B cell (primary cell): ENCODE results near the gene KLF3. TPM values are rescaled to one million over a fixed set of nuclear protein-coding genes. Genes with fewer than 3 reads are reported as not detected.

ENCODE experiments used
- ATAC-seq: fragments of 200-7000 bp; cut with Tn5 transposase; one replicate; pipeline ENCODE4 v1.10.0; 2021; ENCODE audit warnings: low read depth, mild to moderate bottlenecking, moderate number of reproducible peaks, moderate library complexity
- CTCF ChIA-PET: fragments of 350-600 bp; sonication (Branson Sonifier 250); formaldehyde crosslinking; loops from one replicate; lab custom pipeline; 2021; ENCODE audit warnings: antibody characterized with exemption, inconsistent platforms; lab: Charles Lee
- POLR2A ChIA-PET: fragments of 350-600 bp; sonication (Branson Sonifier 250); formaldehyde crosslinking; loops from one replicate; lab custom pipeline; 2021; ENCODE audit warnings: antibody characterized with exemption; lab: Charles Lee
- DNase-seq: peaks from one replicate; pipeline ENCODE4 v3.0.0; 2013
- H2AFZ ChIP-seq: 2 replicates; pipeline ENCODE4 v1.6.1; 2012; ENCODE audit warnings: mild to moderate bottlenecking, low read depth, low read length; ENCODE audit not compliant: insufficient read depth, poor library complexity, severe bottlenecking
- H3K27ac ChIP-seq, 2 donors: 1 replicate in 1 of 2; 2 replicates in 1 of 2; pipeline ENCODE4 v1.5.1; 2012 to 2013; ENCODE audit warnings: low read length in 2 of 2, mild to moderate bottlenecking in 2 of 2, moderate library complexity in 1 of 2
- H3K27me3 ChIP-seq, 4 experiments: fragments of 200-600 bp in 1 of 4; sonication (generic) in 1 of 4; replicated peaks in 1 of 4; 1 replicate in 2 of 4; 2 replicates in 2 of 4; pipeline versions ENCODE4 v1.6.1 to v1.7.0; 2013 to 2016; ENCODE audit warnings: low read length in 3 of 4, mild to moderate bottlenecking in 2 of 4, mixed read lengths in 1 of 4, moderate library complexity in 1 of 4; ENCODE audit not compliant: insufficient read depth in 4 of 4, control insufficient read depth in 3 of 4; ENCODE audit errors: control extremely low read depth in 1 of 4
- H3K36me3 ChIP-seq, 2 experiments: replicated peaks in 1 of 2; 1 replicate in 1 of 2; 2 replicates in 1 of 2; pipeline versions ENCODE4 v1.6.1 to v1.7.1; 2013; ENCODE audit warnings: low read length in 1 of 2; ENCODE audit not compliant: insufficient read depth in 2 of 2, control insufficient read depth in 1 of 2; ENCODE audit errors: control extremely low read depth in 1 of 2, extremely low read depth in 1 of 2
- H3K4me1 ChIP-seq, 2 donors: fragments of 200-600 bp in 1 of 2; sonication (generic) in 1 of 2; 1 replicate in 1 of 2; 2 replicates in 1 of 2; pipeline versions ENCODE4 v1.5.1 to v1.6.1; 2013 to 2017; ENCODE audit warnings: low read length in 2 of 2; ENCODE audit not compliant: control insufficient read depth in 2 of 2, insufficient read depth in 2 of 2
- H3K4me2 ChIP-seq: replicated peaks from 2 replicates; pipeline ENCODE3; 2012; ENCODE audit warnings: mild to moderate bottlenecking, low read depth, low read length; ENCODE audit not compliant: poor library complexity, severe bottlenecking
- H3K4me3 ChIP-seq, 5 experiments: fragments of 200-600 bp in 1 of 5; sonication (generic) in 1 of 5; 1 replicate in 3 of 5; 2 replicates in 2 of 5; pipeline versions ENCODE4 v1.5.1 to v1.7.0; 2011 to 2016; ENCODE audit warnings: low read length in 4 of 5, mild to moderate bottlenecking in 4 of 5, low read depth in 2 of 5, control low read depth in 1 of 5, moderate library complexity in 1 of 5; ENCODE audit not compliant: insufficient read depth in 1 of 5; ENCODE audit errors: control extremely low read depth in 1 of 5, extremely low read depth in 1 of 5
- H3K79me2 ChIP-seq: fragments of 200-600 bp; sonication (generic); one replicate; pipeline ENCODE4 v1.6.0; 2016; ENCODE audit warnings: low read length; ENCODE audit not compliant: control insufficient read depth, insufficient read depth
- H3K9ac ChIP-seq: fragments of 200-600 bp; sonication (generic); 2 replicates; pipeline ENCODE4 v1.6.1; 2017; ENCODE audit warnings: mild to moderate bottlenecking, low read length, moderate library complexity
- H3K9me3 ChIP-seq, 3 donors: one replicate each; pipeline versions ENCODE4 v1.6.1 to v1.7.1; 2013; ENCODE audit warnings: low read length in 2 of 3; ENCODE audit not compliant: control insufficient read depth in 2 of 3, insufficient read depth in 1 of 3; ENCODE audit errors: control extremely low read depth in 1 of 3
- H4K20me1 ChIP-seq: 2 replicates; pipeline ENCODE4 v1.6.0; 2012; ENCODE audit warnings: mild to moderate bottlenecking, low read length; ENCODE audit not compliant: insufficient read depth, control insufficient read depth, poor library complexity, severe bottlenecking
- H3K27ac Mint-ChIP-seq: one replicate; pipeline ENCODE4 v1.8.0; 2021; ENCODE audit warnings: mixed read lengths
- H3K27me3 Mint-ChIP-seq: one replicate; pipeline ENCODE4 v1.8.0; 2021; ENCODE audit warnings: mixed read lengths
- H3K4me1 Mint-ChIP-seq: one replicate; pipeline ENCODE4 v1.8.0; 2021; ENCODE audit warnings: mixed read lengths
- H3K4me3 Mint-ChIP-seq: one replicate; pipeline ENCODE4 v1.8.0; 2021; ENCODE audit warnings: mixed read lengths
- H3K9me3 Mint-ChIP-seq: one replicate; pipeline ENCODE4 v1.8.0; 2022; ENCODE audit warnings: mixed read lengths; ENCODE audit not compliant: insufficient read depth
- CTCF ChIP-seq: fragments of 200-600 bp; IDR thresholded peaks from one replicate; pipeline ENCODE4 v1.8.0; 2022; ENCODE audit warnings: antibody characterized with exemption, mild to moderate bottlenecking
- EZH2 ChIP-seq: IDR thresholded peaks from 2 replicates; pipeline ENCODE4 v1.6.1; 2012; ENCODE audit warnings: borderline replicate concordance, low read depth, mild to moderate bottlenecking, moderate library complexity, low read length; ENCODE audit not compliant: insufficient read depth, poor library complexity, severe bottlenecking
- WGBS: methylation state at CpG from one replicate; pipeline ENCODE4 v1.1.5; 2013; ENCODE audit warnings: missing lambda C conversion rate; ENCODE audit not compliant: insufficient coverage; 5-methylcytosine and 5-hydroxymethylcytosine counted together
- intact Hi-C: fragments of 100-400 bp; cut with micrococcal nuclease; formaldehyde crosslinking; loops from one replicate; pipeline ENCODE4 v1.10.0; 2022
- polyA plus RNA-seq: library from polyadenylated mRNA; depleted of rRNA; stranded (reverse); fragments of >200 nt; gene quantifications from 2 replicates; pipeline ENCODE4 v1.2.3, GENCODE V29; 2012
- total RNA-seq, 2 donors: library from RNA; stranded (reverse); fragments of 120-200 nt in 1 of 2; gene quantifications; 1 replicate in 1 of 2; 2 replicates in 1 of 2; pipeline versions ENCODE4 v1.2.3 to v1.2.4, GENCODE V29; 2013 to 2022

The KLF3 gene
- total and polyA plus RNA-seq, 2 donors (not counting 1 experiment from before 2014, with no cell fraction given), result 32.9 to 51.9 TPM

GRCh38 chr4:38734446-38734845 lies 70.4 kb downstream of the KLF3 start:
- no CpG with 5 or more reads among the region's 5 CpGs for WGBS
- no peak overlapping the region for H2AFZ ChIP-seq
- no peaks in the 10 kb centered on the region for H3K36me3 ChIP-seq
- H3K4me1 Mint-ChIP-seq, result peaks cover 26% of the 10 kb centered on the region
- ATAC-seq, result no peak
- H3K4me2 ChIP-seq, result no peak overlapping the region
- no peaks in the 10 kb centered on the region for H3K79me2 ChIP-seq
- H3K4me1 ChIP-seq, result peaks cover 13 to 27% of the 10 kb centered on the region in 2 donors
- TF ChIP-seq CTCF (no peak), EZH2 (no peak)
- H3K9me3 Mint-ChIP-seq, result peaks cover 2% of the 10 kb centered on the region
- DNase-seq, result no peak
- POLR2A ChIA-PET, result interaction anchor here (0.6 kb wide), 1 partner anchor 631 kb away, joined by 3 read pairs; no protein-coding TSS in a partner anchor
- no peak overlapping the region for H3K9ac ChIP-seq
- no peaks in the 10 kb centered on the region for H3K27me3 ChIP-seq
- no peaks in the 10 kb centered on the region for H3K27me3 Mint-ChIP-seq
- no peak overlapping the region for H3K27ac ChIP-seq
- no peak overlapping the region for H3K4me3 ChIP-seq
- intact Hi-C loops, result no loop called here
- CTCF ChIA-PET, result interaction anchor here (0.8 to 3.3 kb wide), 7 partner anchors 25 to 555 kb away, joined by 3 to 24 read pairs (median 5); partner anchors contain the start of gene TLR10
- no peak overlapping the region for H3K27ac Mint-ChIP-seq
- no peaks in the 10 kb centered on the region for H4K20me1 ChIP-seq
- H3K4me3 Mint-ChIP-seq, result no peak overlapping the region
- H3K9me3 ChIP-seq, result peaks cover 0 to 12% (median 0%) of the 10 kb centered on the region in 3 donors

GRCh38 chr4:38734911-38735310 lies 70.9 kb downstream of the KLF3 start:
- Histone ChIP-seq H3K36me3 (no peaks in the 10 kb centered on the region), H3K9me3 (peaks cover 0 to 12% (median 0%) of the 10 kb centered on the region in 3 donors), H3K4me2 (no peak overlapping the region), H3K79me2 (no peaks in the 10 kb centered on the region), H3K9ac (no peak overlapping the region), H2AFZ (no peak overlapping the region), H4K20me1 (no peaks in the 10 kb centered on the region), H3K27me3 (no peaks in the 10 kb centered on the region), H3K4me1 (peaks cover 13 to 24% of the 10 kb centered on the region in 2 donors), H3K4me3 (no peak overlapping the region), H3K27ac (no peak overlapping the region)
- no peak overlapping the region for H3K4me3 Mint-ChIP-seq
- no peak overlapping the region for H3K27ac Mint-ChIP-seq
- peaks cover 25% of the 10 kb centered on the region for H3K4me1 Mint-ChIP-seq
- 100% methylated on average over 1 of the region's 2 CpGs for WGBS
- peaks cover 2% of the 10 kb centered on the region for H3K9me3 Mint-ChIP-seq
- intact Hi-C loops, result no loop called here
- no peaks in the 10 kb centered on the region for H3K27me3 Mint-ChIP-seq
- ChIA-PET POLR2A (interaction anchor here (0.6 kb wide), 1 partner anchor 631 kb away, joined by 3 read pairs; no protein-coding TSS in a partner anchor), CTCF (interaction anchor here (0.8 to 3.3 kb wide), 7 partner anchors 25 to 555 kb away, joined by 3 to 24 read pairs (median 5); partner anchors contain the start of gene TLR10)
- DNase-seq (no peak), ATAC-seq (no peak)
- TF ChIP-seq CTCF, result no peak
- TF ChIP-seq EZH2, result no peak
